NK-92 treated with Interleukin-12 subunit alpha and Interleukin-12 subunit beta, amount 100 ng/mL, for 24 hours (cell line): ENCODE data around the gene INPPL1.

ENCODE experiments used
- DNase-seq: peaks from one replicate; lab custom pipeline; 2025; lab: John Stamatoyannopoulos, UW

The INPPL1 gene

GRCh38 chr11:72280726-72281315 is 56.3 kb downstream of the INPPL1 start:
- no peak for DNase-seq

DNA sequence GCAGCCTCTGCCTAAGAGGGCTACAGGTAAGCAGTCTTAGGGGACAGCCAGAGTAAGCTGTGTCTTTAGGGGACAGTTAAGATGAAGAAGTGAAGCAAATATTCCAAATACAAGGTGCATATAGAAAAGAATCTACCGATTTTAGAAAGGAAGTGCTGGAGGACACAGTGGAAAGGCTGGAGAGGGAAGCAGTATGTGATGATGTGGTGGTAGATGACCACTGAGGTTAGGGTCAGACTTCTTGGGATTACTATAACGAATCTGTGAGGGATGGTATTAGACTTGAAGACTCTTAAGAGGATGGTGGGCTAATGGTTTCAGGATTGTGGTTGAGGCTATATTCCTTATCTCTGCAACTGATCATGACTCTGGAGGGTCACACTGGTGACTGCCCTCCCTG is 59.4 kb downstream of the INPPL1 start:
- DNase-seq = no peak

DNA sequence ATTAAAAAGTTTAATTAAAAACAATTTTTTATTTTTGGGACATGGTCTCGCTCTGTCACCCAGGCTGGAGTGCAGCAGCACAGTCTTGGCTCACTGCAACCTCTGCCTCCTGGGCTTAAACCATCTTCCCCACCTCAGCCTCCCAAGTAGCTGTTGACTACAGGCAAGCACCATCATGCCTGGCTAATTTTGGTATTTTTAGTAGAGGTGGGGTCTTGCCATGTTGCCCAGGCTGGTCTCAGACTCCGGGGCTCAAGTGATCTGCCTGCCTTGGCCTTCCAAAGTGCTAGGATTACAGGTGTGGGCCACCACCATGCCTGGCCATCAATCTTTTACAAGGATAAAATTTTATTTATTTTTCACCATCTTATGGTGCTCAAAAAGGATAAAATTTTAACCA is 62.7 kb downstream of the INPPL1 start:
- no peak for DNase-seq
